IPS-18a (cell line): ENCODE measurements around the gene SMPDL3A.

Experiments
- H3K27ac ChIP-seq: one replicate; pipeline ENCODE4 v1.5.1; 2013; ENCODE audit warnings: low read length
- H3K27me3 ChIP-seq: one replicate; pipeline ENCODE4 v1.6.1; 2013; ENCODE audit warnings: mild to moderate bottlenecking, low read length; ENCODE audit not compliant: control insufficient read depth, insufficient read depth
- H3K36me3 ChIP-seq: one replicate; pipeline ENCODE4 v1.6.1; 2013; ENCODE audit warnings: low read depth, low read length; ENCODE audit not compliant: control insufficient read depth
- H3K4me1 ChIP-seq: one replicate; pipeline ENCODE4 v1.6.1; 2013; ENCODE audit warnings: low read depth, low read length; ENCODE audit not compliant: control insufficient read depth
- H3K4me3 ChIP-seq: one replicate; pipeline ENCODE4 v1.5.1; 2013; ENCODE audit warnings: low read length
- H3K9ac ChIP-seq: one replicate; pipeline ENCODE4 v1.6.1; 2013; ENCODE audit warnings: mild to moderate bottlenecking, low read length, moderate library complexity
- H3K9me3 ChIP-seq: one replicate; pipeline ENCODE4 v1.6.1; 2013; ENCODE audit warnings: low read depth, low read length; ENCODE audit not compliant: control insufficient read depth

Gene SMPDL3A

DNA sequence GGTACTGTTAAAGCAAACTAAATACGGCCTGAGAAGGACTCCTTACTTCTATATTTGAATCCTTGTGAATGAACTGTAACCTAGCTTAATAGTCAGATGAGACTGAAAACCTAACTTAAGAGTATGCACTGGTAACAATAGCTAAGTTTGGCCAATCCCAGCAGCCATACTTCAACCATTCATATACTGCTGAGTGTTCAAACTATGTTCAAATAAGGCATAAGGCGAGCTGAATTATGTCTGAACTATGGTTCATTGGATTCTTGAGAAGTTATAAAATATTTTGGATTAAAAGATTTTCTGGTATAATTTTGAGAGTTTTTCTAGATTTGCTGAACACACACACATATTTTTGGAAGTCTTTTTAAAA, 2.2 kb downstream of the SMPDL3A start:
- Histone ChIP-seq H3K36me3 (no peaks in the 10 kb centered on the region), H3K27ac (no peak overlapping the region), H3K27me3 (peaks cover 36% of the 10 kb centered on the region), H3K4me1 (peaks cover 29% of the 10 kb centered on the region), H3K9me3 (no peaks in the 10 kb centered on the region), H3K4me3 (no peak overlapping the region), H3K9ac (no peak overlapping the region)

DNA sequence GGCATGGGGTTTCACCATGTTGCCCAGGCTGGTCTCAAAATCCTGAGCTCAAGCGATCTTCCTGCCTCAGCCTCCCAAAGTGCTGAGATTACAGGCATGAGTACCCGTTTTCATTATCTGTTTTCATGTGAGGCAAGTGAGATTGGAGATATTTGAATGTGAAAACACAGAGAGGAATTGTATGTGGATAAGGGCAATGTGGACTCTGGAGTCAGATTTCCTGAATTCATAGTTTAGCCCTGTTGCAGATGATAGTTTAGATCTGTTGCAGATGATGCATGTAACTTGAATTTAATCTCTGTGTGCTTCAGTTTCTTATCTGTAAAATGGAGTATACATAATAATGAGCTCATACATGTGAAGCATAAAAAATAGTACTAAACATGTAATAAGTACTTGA, 3.7 kb downstream of the SMPDL3A start:
- no peak overlapping the region for H3K27ac ChIP-seq
- no peak overlapping the region for H3K9ac ChIP-seq
- H3K9me3 ChIP-seq, result no peaks in the 10 kb centered on the region

GRCh38 chr6:122797537-122797936, 8.5 kb downstream of the SMPDL3A start:
- Histone ChIP-seq H3K27ac (no peak overlapping the region), H3K9ac (no peak overlapping the region), H3K27me3 (no peaks in the 10 kb centered on the region), H3K36me3 (no peaks in the 10 kb centered on the region), H3K4me1 (peaks cover 8% of the 10 kb centered on the region), H3K4me3 (no peak overlapping the region), H3K9me3 (no peaks in the 10 kb centered on the region)

More for the DNA sequence above, 3.7 kb downstream of the SMPDL3A start:
- H3K4me1 ChIP-seq, result peaks cover 25% of the 10 kb centered on the region
- H3K36me3 ChIP-seq, result no peaks in the 10 kb centered on the region
- H3K4me3 ChIP-seq, result no peak overlapping the region
- peaks cover 25% of the 10 kb centered on the region for H3K27me3 ChIP-seq

GRCh38 chr6:122798099-122798641, 9.1 kb downstream of the SMPDL3A start:
- Histone ChIP-seq H3K36me3 (no peaks in the 10 kb centered on the region), H3K27me3 (no peaks in the 10 kb centered on the region), H3K4me1 (peaks cover 8% of the 10 kb centered on the region), H3K27ac (no peak overlapping the region), H3K4me3 (no peak overlapping the region), H3K9me3 (no peaks in the 10 kb centered on the region), H3K9ac (no peak overlapping the region)

DNA sequence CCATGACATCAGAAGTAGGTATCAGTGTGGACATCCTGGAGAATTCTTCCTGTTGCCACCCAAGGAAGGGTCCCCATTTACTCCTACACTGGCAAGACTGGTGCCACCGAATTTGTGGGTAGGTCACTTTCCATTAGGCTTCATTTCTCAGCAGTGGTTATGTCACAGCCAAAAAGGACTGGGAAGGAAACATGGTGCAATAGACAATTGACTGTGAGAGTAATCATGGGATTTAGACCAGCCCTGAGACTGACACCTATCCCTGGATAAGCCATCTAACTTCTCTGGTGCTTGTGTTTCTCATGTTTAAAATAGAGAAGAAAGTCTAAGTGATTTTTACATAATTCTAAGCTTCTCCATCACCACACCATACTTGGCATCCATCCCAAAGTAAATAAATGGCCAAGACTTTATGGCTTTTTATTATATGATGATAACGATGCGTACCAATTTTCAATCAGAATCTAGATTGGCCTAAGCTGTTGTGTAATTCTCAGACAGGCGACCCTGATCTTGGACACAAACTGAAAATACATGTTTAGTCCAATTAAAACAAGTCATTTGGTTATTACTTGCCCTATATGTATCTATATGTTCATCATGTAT, 10.2 kb downstream of the SMPDL3A start:
- Histone ChIP-seq H3K27ac (no peak overlapping the region), H3K9me3 (no peaks in the 10 kb centered on the region), H3K36me3 (no peaks in the 10 kb centered on the region), H3K27me3 (no peaks in the 10 kb centered on the region), H3K9ac (no peak overlapping the region), H3K4me1 (peaks cover 8% of the 10 kb centered on the region), H3K4me3 (no peak overlapping the region)

- no peak overlapping the region for H3K27ac ChIP-seq
- H3K4me1 ChIP-seq, result peaks cover 8% of the 10 kb centered on the region
- no peaks in the 10 kb centered on the region for H3K9me3 ChIP-seq
- no peaks in the 10 kb centered on the region for H3K36me3 ChIP-seq
- H3K4me3 ChIP-seq, result no peak overlapping the region
- no peak overlapping the region for H3K9ac ChIP-seq
- no peaks in the 10 kb centered on the region for H3K27me3 ChIP-seq
These were observed 11.0 kb downstream of the SMPDL3A start for GRCh38 chr6:122799916-122800686.

- H3K4me1 ChIP-seq, result peaks cover 8% of the 10 kb centered on the region
- no peaks in the 10 kb centered on the region for H3K27me3 ChIP-seq
- H3K27ac ChIP-seq, result no peak overlapping the region
- H3K9me3 ChIP-seq, result no peaks in the 10 kb centered on the region
- no peaks in the 10 kb centered on the region for H3K36me3 ChIP-seq
- H3K4me3 ChIP-seq, result no peak overlapping the region
- H3K9ac ChIP-seq, result no peak overlapping the region
These were observed 11.8 kb downstream of the SMPDL3A start for GRCh38 chr6:122800906-122801305.

DNA sequence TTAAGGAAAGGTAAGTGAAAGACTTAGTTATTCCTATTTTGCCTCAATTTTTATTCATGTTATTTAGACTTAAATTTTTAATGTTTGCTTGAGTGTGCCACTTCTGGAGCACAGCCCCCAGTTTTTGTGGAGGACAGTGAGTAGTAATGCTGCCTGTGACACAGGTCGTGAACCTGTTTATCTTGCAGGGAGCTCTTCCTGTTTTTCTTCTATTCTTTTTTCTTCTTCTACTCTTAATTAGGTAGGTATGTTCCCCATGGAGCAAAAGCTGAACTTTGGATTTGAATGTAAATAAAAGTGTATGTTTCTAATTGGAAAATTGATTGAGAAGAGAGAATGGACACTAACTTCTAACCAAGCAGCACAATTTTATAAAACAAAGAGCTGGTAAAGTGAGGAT, 12.3 kb downstream of the SMPDL3A start:
- H3K27me3 ChIP-seq, result no peaks in the 10 kb centered on the region
- no peaks in the 10 kb centered on the region for H3K9me3 ChIP-seq
- no peak overlapping the region for H3K4me3 ChIP-seq
- H3K4me1 ChIP-seq, result peaks cover 8% of the 10 kb centered on the region
- no peak overlapping the region for H3K9ac ChIP-seq
- no peaks in the 10 kb centered on the region for H3K36me3 ChIP-seq
- H3K27ac ChIP-seq, result no peak overlapping the region

DNA sequence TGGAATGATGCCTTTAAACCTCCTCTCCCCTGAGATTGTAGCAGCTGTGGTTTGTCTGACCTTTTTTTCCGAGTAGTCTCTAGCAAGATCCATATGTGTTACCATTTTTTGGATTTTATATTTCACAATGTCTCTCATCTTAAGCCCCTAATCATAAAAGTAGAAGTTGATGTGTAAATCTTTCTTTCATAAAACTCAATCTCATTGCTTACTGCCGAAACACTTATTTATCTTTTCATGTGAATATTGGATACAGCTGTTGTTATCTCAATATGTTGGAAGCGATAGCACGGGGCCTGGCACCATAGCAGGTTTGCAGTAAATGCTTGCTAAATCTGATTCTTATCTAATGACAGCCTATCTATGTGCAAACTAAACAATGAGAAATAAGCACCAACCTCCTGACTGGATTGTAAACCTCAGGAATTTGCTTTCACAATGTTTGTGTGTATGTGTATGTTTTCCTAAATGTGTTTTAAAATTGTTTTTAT, 14.2 kb downstream of the SMPDL3A start:
- H3K9ac ChIP-seq, result no peak overlapping the region
- H3K27me3 ChIP-seq, result no peaks in the 10 kb centered on the region
- H3K36me3 ChIP-seq, result no peaks in the 10 kb centered on the region
- no peak overlapping the region for H3K27ac ChIP-seq
- no peak overlapping the region for H3K4me3 ChIP-seq
- peaks cover 8% of the 10 kb centered on the region for H3K4me1 ChIP-seq
- no peaks in the 10 kb centered on the region for H3K9me3 ChIP-seq

DNA sequence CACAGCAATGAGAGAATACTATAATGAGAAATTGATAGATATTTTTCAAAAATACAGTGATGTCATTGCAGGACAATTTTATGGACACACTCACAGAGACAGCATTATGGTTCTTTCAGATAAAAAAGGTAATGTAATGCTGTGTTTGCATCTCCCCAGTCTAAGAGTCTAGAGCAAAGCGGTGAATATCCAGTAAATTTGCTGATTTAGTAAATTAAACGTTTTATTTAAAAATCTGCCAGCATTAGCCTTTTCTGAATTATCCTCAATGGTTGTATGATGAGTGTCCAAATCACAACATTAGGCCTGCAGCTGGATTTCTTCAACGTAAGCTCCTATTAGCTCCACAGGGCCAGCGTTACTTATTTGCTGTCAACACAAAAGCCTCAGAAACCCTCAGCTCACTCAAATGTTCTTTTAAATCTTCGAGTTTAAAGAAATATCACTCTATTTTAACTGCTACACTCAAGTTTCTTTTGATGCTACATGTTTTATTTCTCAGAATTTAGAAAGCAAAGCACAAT, 16.0 kb downstream of the SMPDL3A start:
- H3K9ac ChIP-seq, result no peak overlapping the region
- H3K27me3 ChIP-seq, result no peaks in the 10 kb centered on the region
- no peaks in the 10 kb centered on the region for H3K9me3 ChIP-seq
- no peaks in the 10 kb centered on the region for H3K36me3 ChIP-seq
- H3K27ac ChIP-seq, result no peak overlapping the region
- H3K4me3 ChIP-seq, result no peak overlapping the region
- peaks cover 8% of the 10 kb centered on the region for H3K4me1 ChIP-seq

GRCh38 chr6:122806291-122806690, 17.2 kb downstream of the SMPDL3A start:
- Histone ChIP-seq H3K36me3 (no peaks in the 10 kb centered on the region), H3K4me3 (no peak overlapping the region), H3K27ac (no peak overlapping the region), H3K9me3 (no peaks in the 10 kb centered on the region), H3K27me3 (no peaks in the 10 kb centered on the region), H3K4me1 (peaks cover 4% of the 10 kb centered on the region), H3K9ac (no peak overlapping the region)
